Neural cell (in vitro differentiated cells): ENCODE data around the gene SLC23A3. TPM values are rescaled to one million over a fixed set of nuclear protein-coding genes. Genes with fewer than 3 reads are reported as not detected.

ENCODE experiments used
- H2AFZ ChIP-seq: fragments of 200-600, 300-800 bp; sonication (generic), shearing (Covaris generic); 2 replicates; pipeline ENCODE4 v1.6.0; 2014; ENCODE audit warnings: low read depth, mild to moderate bottlenecking, antibody characterized with exemption, low read length, moderate library complexity
- H3F3A ChIP-seq: fragments of 200-600 bp; shearing (Covaris generic); 2 replicates; pipeline ENCODE4 v1.6.1; 2016; ENCODE audit warnings: mild to moderate bottlenecking, moderate library complexity, mixed read lengths, antibody characterized with exemption, low read length; ENCODE audit not compliant: insufficient read depth, poor library complexity, severe bottlenecking
- H3K27ac ChIP-seq: fragments of 200-600, 300-800 bp; sonication (generic), shearing (Covaris generic); 2 replicates; pipeline ENCODE4 v1.5.1; 2014; ENCODE audit warnings: mild to moderate bottlenecking, low read length, moderate library complexity
- H3K27me3 ChIP-seq: fragments of 300-800, 200-600 bp; sonication (generic), shearing (Covaris generic); 2 replicates; pipeline ENCODE4 v1.6.0; 2014; ENCODE audit warnings: mild to moderate bottlenecking, low read depth, low read length, moderate library complexity; ENCODE audit not compliant: insufficient read depth
- H3K36me3 ChIP-seq: fragments of 300-800, 200-600 bp; sonication (generic), shearing (Covaris generic); 2 replicates; pipeline ENCODE4 v1.5.1; 2014; ENCODE audit warnings: mild to moderate bottlenecking, antibody characterized with exemption, low read length, moderate library complexity; ENCODE audit not compliant: insufficient read depth
- H3K4me2 ChIP-seq: fragments of 300-800, 200-600 bp; sonication (generic), shearing (Covaris generic); 2 replicates; pipeline ENCODE4 v1.6.0; 2014; ENCODE audit warnings: mild to moderate bottlenecking, low read length
- H3K4me3 ChIP-seq: fragments of 300-800, 200-600 bp; sonication (generic), shearing (Covaris generic); 2 replicates; pipeline ENCODE4 v1.5.1; 2014; ENCODE audit warnings: mild to moderate bottlenecking, low read length, moderate library complexity
- H3K79me2 ChIP-seq: fragments of 200-600 bp; shearing (Covaris generic); replicated peaks from 2 replicates; pipeline ENCODE4 v1.6.0; 2014; ENCODE audit warnings: mild to moderate bottlenecking, low read length, moderate library complexity; ENCODE audit not compliant: insufficient read depth
- H3K9ac ChIP-seq: fragments of 300-800, 200-600 bp; sonication (generic), shearing (Covaris generic); 2 replicates; pipeline ENCODE4 v1.6.1; 2016; ENCODE audit warnings: mild to moderate bottlenecking, low read length, mixed read lengths
- H3K9me2 ChIP-seq: fragments of 200-600 bp; shearing (Covaris generic); 2 replicates; pipeline ENCODE4 v1.6.1; 2016; ENCODE audit warnings: mild to moderate bottlenecking, low read length, mixed read lengths; ENCODE audit not compliant: insufficient read depth
- H3K9me3 ChIP-seq: fragments of 200-600, 300-800 bp; sonication (generic), shearing (Covaris generic); 2 replicates; pipeline ENCODE4 v1.6.1; 2016; ENCODE audit warnings: mild to moderate bottlenecking, mixed run types, low read length, moderate library complexity, mixed read lengths
- H4K20me1 ChIP-seq: fragments of 200-600 bp; shearing (Covaris generic); 2 replicates; pipeline ENCODE4 v1.6.1; 2016; ENCODE audit warnings: mild to moderate bottlenecking, mixed run types; ENCODE audit not compliant: insufficient read depth
- CTCF ChIP-seq: fragments of 450-650 bp; IDR thresholded peaks from 2 replicates; pipeline ENCODE4 v1.5.1; 2014; ENCODE audit warnings: antibody characterized with exemption, mild to moderate bottlenecking, moderate library complexity; ENCODE audit not compliant: poor library complexity, severe bottlenecking
- EP300 ChIP-seq: fragments of 450-650 bp; conservative IDR thresholded peaks from 2 replicates; pipeline ENCODE4 v1.6.1; 2014; ENCODE audit warnings: antibody characterized with exemption, mild to moderate bottlenecking, moderate library complexity; ENCODE audit not compliant: poor library complexity, severe bottlenecking
- EZH2 ChIP-seq: fragments of 200-600, 300-800 bp; shearing (Covaris generic), sonication (generic); IDR thresholded peaks from 2 replicates; pipeline ENCODE4 v1.6.1; 2014; ENCODE audit warnings: antibody characterized with exemption, low read length, borderline replicate concordance, mild to moderate bottlenecking; ENCODE audit not compliant: insufficient read depth, poor library complexity, severe bottlenecking
- MXI1 ChIP-seq: fragments of 450-650 bp; conservative IDR thresholded peaks from 2 replicates; pipeline ENCODE4 v1.6.1; 2014; ENCODE audit warnings: antibody characterized with exemption, mild to moderate bottlenecking; ENCODE audit not compliant: poor library complexity, severe bottlenecking
- POLR2AphosphoS5 ChIP-seq: IDR thresholded peaks from 2 replicates; pipeline ENCODE4 v1.6.1; 2012
- RAD21 ChIP-seq: fragments of 450-650 bp; conservative IDR thresholded peaks from 2 replicates; pipeline ENCODE4 v1.6.1; 2014; ENCODE audit warnings: antibody characterized with exemption, mild to moderate bottlenecking, moderate library complexity
- REST ChIP-seq: IDR thresholded peaks from 2 replicates; pipeline ENCODE4 v1.6.1; 2012; ENCODE audit warnings: borderline replicate concordance
- SMC3 ChIP-seq: fragments of 450-650 bp; conservative IDR thresholded peaks from 2 replicates; pipeline ENCODE4 v1.6.1; 2014; ENCODE audit warnings: antibody characterized with exemption, mild to moderate bottlenecking, moderate library complexity; ENCODE audit not compliant: poor library complexity
- TAF1 ChIP-seq: IDR thresholded peaks from 2 replicates; pipeline ENCODE4 v1.6.1; 2012; ENCODE audit warnings: low read depth
- polyA plus RNA-seq: library from polyadenylated mRNA; depleted of rRNA; stranded (reverse); fragments of >200 nt; gene quantifications from 2 replicates; pipeline ENCODE4 v1.2.3, GENCODE V29; 2014

Gene SLC23A3
- polyA plus RNA-seq, 1 donor from 2014 or later = 0.28 TPM

GRCh38 chr2:219142329-219142728 is 27.5 kb downstream of the SLC23A3 start:
- TF ChIP-seq SMC3 (no peak), TAF1 (no peak)
- Histone ChIP-seq H3K27ac (no peak overlapping the region), H2AFZ (no peak overlapping the region), H3K9ac (no peak overlapping the region), H3K4me3 (no peak overlapping the region), H3F3A (no peaks in the 10 kb centered on the region), H3K9me2 (no peaks in the 10 kb centered on the region), H4K20me1 (no peaks in the 10 kb centered on the region), H3K9me3 (no peaks in the 10 kb centered on the region), H3K4me2 (no peak overlapping the region), H3K27me3 (no peaks in the 10 kb centered on the region), H3K36me3 (peaks cover 5% of the 10 kb centered on the region), H3K79me2 (no peaks in the 10 kb centered on the region)

- H2AFZ ChIP-seq = no peak overlapping the region
- H3K79me2 ChIP-seq = no peaks in the 10 kb centered on the region
- H3K4me2 ChIP-seq = no peak overlapping the region
- H3K9me3 ChIP-seq = no peaks in the 10 kb centered on the region
- no peak overlapping the region for H3K9ac ChIP-seq
- no peaks in the 10 kb centered on the region for H3F3A ChIP-seq
- TF ChIP-seq SMC3 = no peak
- no peak for TF ChIP-seq TAF1
- no peak for TF ChIP-seq CTCF
- no peak for TF ChIP-seq MXI1
- no peak for TF ChIP-seq REST
- no peak for TF ChIP-seq EP300
- TF ChIP-seq POLR2AphosphoS5 = no peak
- no peak for TF ChIP-seq RAD21
- no peak for TF ChIP-seq EZH2
- no peaks in the 10 kb centered on the region for H3K36me3 ChIP-seq
- no peaks in the 10 kb centered on the region for H3K9me2 ChIP-seq
- H3K4me3 ChIP-seq = no peak overlapping the region
- no peaks in the 10 kb centered on the region for H3K27me3 ChIP-seq
- no peak overlapping the region for H3K27ac ChIP-seq
- no peaks in the 10 kb centered on the region for H4K20me1 ChIP-seq
Observed at GRCh38 chr2:219140722-219141121, 29.1 kb downstream of the SLC23A3 start.

GRCh38 chr2:219133976-219134375 is 35.9 kb downstream of the SLC23A3 start:
- TF ChIP-seq POLR2AphosphoS5 = no peak
- TF ChIP-seq MXI1 = no peak
- no peak for TF ChIP-seq REST
- H3K9ac ChIP-seq = no peak overlapping the region
- H3K27me3 ChIP-seq = no peaks in the 10 kb centered on the region
- H3K27ac ChIP-seq = no peak overlapping the region
- H3F3A ChIP-seq = no peaks in the 10 kb centered on the region
- H3K9me2 ChIP-seq = no peaks in the 10 kb centered on the region
- no peaks in the 10 kb centered on the region for H3K9me3 ChIP-seq
- no peak overlapping the region for H2AFZ ChIP-seq
- H4K20me1 ChIP-seq = no peaks in the 10 kb centered on the region
- H3K79me2 ChIP-seq = no peaks in the 10 kb centered on the region
- H3K4me3 ChIP-seq = no peak overlapping the region
- no peak overlapping the region for H3K4me2 ChIP-seq
- no peaks in the 10 kb centered on the region for H3K36me3 ChIP-seq
